Neural progenitor cell (in vitro differentiated cells): ENCODE results near the gene STPG4.

ENCODE experiments used
- EZH2phosphoT487 ChIP-seq: fragments of 200-600 bp; sonication (generic); IDR thresholded peaks from 2 replicates; pipeline ENCODE4 v1.6.1; 2017; ENCODE audit warnings: antibody characterized with exemption
- TF ChIP-seq, protein P1 (sequence below): fragments of 200-600 bp; sonication (generic); IDR thresholded peaks from 2 replicates; pipeline ENCODE4 v1.5.1; 2017; ENCODE audit warnings: antibody characterized with exemption, mild to moderate bottlenecking

DNA sequence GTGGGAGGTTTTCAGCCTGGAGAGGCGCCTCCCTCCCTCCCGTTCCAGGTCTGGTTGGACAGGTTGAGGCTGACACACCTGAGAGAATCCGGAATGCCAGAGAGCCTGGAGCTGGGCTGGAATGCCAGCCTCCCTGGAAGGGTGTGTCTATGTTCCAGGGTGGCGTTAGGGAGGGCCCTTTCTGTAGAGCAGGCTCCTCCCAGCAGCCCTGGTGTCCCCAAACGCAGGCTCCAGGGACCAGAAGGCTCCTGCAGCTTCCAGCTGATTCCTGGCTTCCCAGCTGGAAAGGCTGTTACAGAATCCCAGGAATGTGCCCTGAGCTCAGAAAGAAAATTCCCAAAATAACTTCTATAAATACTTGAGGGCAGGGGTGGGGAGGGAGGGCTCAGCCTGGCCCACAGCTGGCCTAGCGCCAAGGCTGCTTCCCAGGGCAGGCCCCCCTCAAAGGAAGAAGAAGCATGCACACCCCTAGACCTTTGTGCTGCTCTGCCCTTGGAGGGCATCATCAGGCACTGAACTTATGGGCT, 85.4 kb downstream of the STPG4 start:
- TF ChIP-seq, protein P1, sequence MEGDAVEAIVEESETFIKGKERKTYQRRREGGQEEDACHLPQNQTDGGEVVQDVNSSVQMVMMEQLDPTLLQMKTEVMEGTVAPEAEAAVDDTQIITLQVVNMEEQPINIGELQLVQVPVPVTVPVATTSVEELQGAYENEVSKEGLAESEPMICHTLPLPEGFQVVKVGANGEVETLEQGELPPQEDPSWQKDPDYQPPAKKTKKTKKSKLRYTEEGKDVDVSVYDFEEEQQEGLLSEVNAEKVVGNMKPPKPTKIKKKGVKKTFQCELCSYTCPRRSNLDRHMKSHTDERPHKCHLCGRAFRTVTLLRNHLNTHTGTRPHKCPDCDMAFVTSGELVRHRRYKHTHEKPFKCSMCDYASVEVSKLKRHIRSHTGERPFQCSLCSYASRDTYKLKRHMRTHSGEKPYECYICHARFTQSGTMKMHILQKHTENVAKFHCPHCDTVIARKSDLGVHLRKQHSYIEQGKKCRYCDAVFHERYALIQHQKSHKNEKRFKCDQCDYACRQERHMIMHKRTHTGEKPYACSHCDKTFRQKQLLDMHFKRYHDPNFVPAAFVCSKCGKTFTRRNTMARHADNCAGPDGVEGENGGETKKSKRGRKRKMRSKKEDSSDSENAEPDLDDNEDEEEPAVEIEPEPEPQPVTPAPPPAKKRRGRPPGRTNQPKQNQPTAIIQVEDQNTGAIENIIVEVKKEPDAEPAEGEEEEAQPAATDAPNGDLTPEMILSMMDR: no peak
- no peak for TF ChIP-seq EZH2phosphoT487
